ENCODE data around the gene MYO3B. TPM values are rescaled to one million over a fixed set of nuclear protein-coding genes. Genes with fewer than 3 reads are reported as not detected.

Gene MYO3B
- total and polyA plus RNA-seq, 2 of the 8 experiments (the other 6 are each of a cell fraction or from before 2014, with no cell fraction given) = 0.17 to 0.19 TPM

DNA sequence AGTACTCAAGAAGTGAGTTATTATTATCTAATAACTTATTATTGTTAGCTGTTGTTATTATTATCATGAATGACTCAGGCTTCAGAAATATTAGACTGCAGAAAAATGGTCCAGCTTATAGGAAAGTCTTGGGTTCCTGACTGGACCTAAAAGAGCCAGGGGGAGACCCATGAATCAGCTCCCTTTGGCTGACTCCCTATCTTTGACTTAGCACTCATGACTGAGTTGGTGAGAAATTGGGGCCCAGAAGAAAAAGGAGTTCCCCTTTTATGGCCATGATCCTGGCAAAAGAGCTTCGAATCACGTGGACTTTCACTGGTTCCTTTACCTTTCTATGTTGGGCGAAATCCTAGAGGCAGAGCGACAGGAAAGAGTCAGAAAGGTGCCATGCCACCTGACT is 145.8 kb downstream of the MYO3B start:
- H3K23ac ChIP-seq (ENCODE audit: insufficient read length) = no peak overlapping the region
- peaks cover 3 to 6% of the 10 kb centered on the region in 2 experiments; a peak in 3 of 4 replicates for H3K9me3 ChIP-seq (ENCODE audit: insufficient read depth in 2 of 2, low read depth in 1 of 2, low read length in 1 of 2)
- H3K23me2 ChIP-seq (ENCODE audit: low read depth, low read length) = no peaks in the 10 kb centered on the region
- no peaks in the 10 kb centered on the region for H3K27me3 ChIP-seq (replicated peaks in 1 of 4; ENCODE audit: control insufficient read depth in 3 of 4, extremely low read depth in 1 of 4, insufficient read depth in 3 of 4, low read length in 3 of 4)
- H2BK5ac ChIP-seq (ENCODE audit: low read depth, low read length) = no peak overlapping the region; the same call in 1 of the 2 replicates
- no peaks in the 10 kb centered on the region for H3K79me1 ChIP-seq (ENCODE audit: low read depth, low read length)
- ChIA-PET CTCF (ENCODE audit: partially characterized antibody) (interaction anchor here (0.6 to 3.9 kb wide), 42 partner anchors 9 to 1369 kb away, joined by 3 to 36 read pairs (median 4); partner anchors contain the start of genes GAD1 and SP5), POLR2A (ENCODE audit: partially characterized antibody) (interaction anchor here (1.1 kb wide), 1 partner anchor 20 kb away, joined by 3 read pairs; no protein-coding TSS in a partner anchor)
- H3K4me2 ChIP-seq (ENCODE audit: insufficient read depth in 1 of 2, low read depth in 2 of 2, low read length in 2 of 2) = no peak overlapping the region
- H3K4me1 ChIP-seq (replicated peaks in 1 of 4; ENCODE audit: control insufficient read depth in 3 of 4, insufficient read depth in 4 of 4, low read length in 3 of 4) = no peaks in the 10 kb centered on the region
- H3K27ac ChIP-seq (ENCODE audit: low read depth, low read length) = no peak overlapping the region
- H2BK15ac ChIP-seq (ENCODE audit: low read length) = 0 out of 2 replicates have a peak overlapping the region, but pooled peaks have one; percentile 12
- H2AK5ac ChIP-seq (ENCODE audit: low read depth, low read length) = no peak overlapping the region
- H2BK120ac ChIP-seq (replicated peaks; ENCODE audit: low read depth, low read length) = no peak overlapping the region
- no peak overlapping the region for H2AFZ ChIP-seq (ENCODE audit: low read length)
- no peak overlapping the region for H3K4me3 ChIP-seq (ENCODE audit: extremely low read depth in 1 of 4, insufficient read depth in 2 of 4, low read depth in 3 of 4, low read length in 4 of 4)
- H3K79me2 ChIP-seq (ENCODE audit: control insufficient read depth in 1 of 2, insufficient read depth in 2 of 2, low read length in 2 of 2) = no peaks in the 10 kb centered on the region
- H2BK12ac ChIP-seq (ENCODE audit: low read depth, low read length) = no peak overlapping the region
- no peak overlapping the region for H3K18ac ChIP-seq (ENCODE audit: extremely low read depth, low read length)
- H4K91ac ChIP-seq (replicated peaks; ENCODE audit: insufficient read length, low read length) = peak overlapping the region; percentile 90
- WGBS, 2 experiments (ENCODE audit: extremely low coverage in 1 of 2, insufficient coverage in 1 of 2, insufficient read length in 1 of 2, insufficient replicate concordance in 2 of 2, low coverage in 1 of 2, low lambda C conversion rate in 2 of 2, missing lambda C conversion rate in 1 of 2) = 92% methylated on average over 4 of the region's 4 CpGs; no CpG with 5 or more reads in 1 of the 2 experiments
- H3K9ac ChIP-seq (replicated peaks in 1 of 4; ENCODE audit: extremely low read depth in 1 of 4, low read depth in 3 of 4, low read length in 3 of 4) = no peak overlapping the region
- FAIRE-seq (no peak), DNase-seq (ENCODE audit: low read depth in 1 of 2, low spot score in 2 of 2) (no peak)
- no peak overlapping the region for H3K56ac ChIP-seq (replicated peaks; ENCODE audit: insufficient read length, low read depth, low read length)
- no peak overlapping the region for H2BK20ac ChIP-seq (ENCODE audit: low read length)
- H4K8ac ChIP-seq (ENCODE audit: extremely low read depth, insufficient read depth, low read length) = no peak overlapping the region
- no peaks in the 10 kb centered on the region for H4K20me1 ChIP-seq (replicated peaks in 1 of 2; ENCODE audit: control insufficient read depth in 1 of 2, insufficient read depth in 2 of 2, low read length in 2 of 2)
- H3K36me3 ChIP-seq (ENCODE audit: control insufficient read depth in 2 of 4, insufficient read depth in 4 of 4, low read length in 3 of 4) = peaks cover 0 to 3% (median 0%) of the 10 kb centered on the region in 4 experiments; a peak in 1 of 8 replicates
- H3K4ac ChIP-seq (replicated peaks; ENCODE audit: insufficient read length, low read depth, low read length) = no peak overlapping the region
- no peak overlapping the region for H3K14ac ChIP-seq (ENCODE audit: insufficient read length)
- no peak overlapping the region for H4K5ac ChIP-seq (ENCODE audit: insufficient read length, low read depth, low read length)
- TF ChIP-seq EZH2 (IDR thresholded peaks at IDR 0.05; ENCODE audit: low read depth, low read length, severe bottlenecking) (no peak), RFX5 (IDR thresholded peaks at IDR 0.05; ENCODE audit: borderline replicate concordance, low read depth, low read length) (no peak), CTBP2 (IDR thresholded peaks at IDR 0.05; ENCODE audit: borderline replicate concordance, insufficient read depth, insufficient read length, low read length) (no peak), BACH1 (IDR thresholded peaks at IDR 0.05; ENCODE audit: low read length) (no peak), TAF7 (optimal IDR thresholded peaks at IDR 0.05; ENCODE audit: borderline replicate concordance, low read depth, low read length) (no peak), YY1 (IDR thresholded peaks at IDR 0.05; ENCODE audit: low read depth, low read length) (no peak), HDAC6 (IDR thresholded peaks at IDR 0.05; ENCODE audit: low read depth, low read length) (no peak), SP4 (IDR thresholded peaks at IDR 0.05; ENCODE audit: low read length) (no peak)
- TF ChIP-seq, protein P1, sequence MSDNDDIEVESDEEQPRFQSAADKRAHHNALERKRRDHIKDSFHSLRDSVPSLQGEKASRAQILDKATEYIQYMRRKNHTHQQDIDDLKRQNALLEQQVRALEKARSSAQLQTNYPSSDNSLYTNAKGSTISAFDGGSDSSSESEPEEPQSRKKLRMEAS (IDR thresholded peaks at IDR 0.05) = no peak
- TF ChIP-seq, protein P2, sequence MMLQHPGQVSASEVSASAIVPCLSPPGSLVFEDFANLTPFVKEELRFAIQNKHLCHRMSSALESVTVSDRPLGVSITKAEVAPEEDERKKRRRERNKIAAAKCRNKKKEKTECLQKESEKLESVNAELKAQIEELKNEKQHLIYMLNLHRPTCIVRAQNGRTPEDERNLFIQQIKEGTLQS (IDR thresholded peaks at IDR 0.05; ENCODE audit: insufficient read depth, low read depth, low read length) = no peak
